HG02759 (cell line): ENCODE measurements around the gene DVL1.

Experiments
- ATAC-seq: cut with Tn5 transposase; IDR thresholded peaks from one replicate; pipeline ENCODE4 v1.9.1; 2021; ENCODE audit warnings: mild to moderate bottlenecking, moderate library complexity; ENCODE audit not compliant: unreplicated experiment

DVL1 gene

DNA sequence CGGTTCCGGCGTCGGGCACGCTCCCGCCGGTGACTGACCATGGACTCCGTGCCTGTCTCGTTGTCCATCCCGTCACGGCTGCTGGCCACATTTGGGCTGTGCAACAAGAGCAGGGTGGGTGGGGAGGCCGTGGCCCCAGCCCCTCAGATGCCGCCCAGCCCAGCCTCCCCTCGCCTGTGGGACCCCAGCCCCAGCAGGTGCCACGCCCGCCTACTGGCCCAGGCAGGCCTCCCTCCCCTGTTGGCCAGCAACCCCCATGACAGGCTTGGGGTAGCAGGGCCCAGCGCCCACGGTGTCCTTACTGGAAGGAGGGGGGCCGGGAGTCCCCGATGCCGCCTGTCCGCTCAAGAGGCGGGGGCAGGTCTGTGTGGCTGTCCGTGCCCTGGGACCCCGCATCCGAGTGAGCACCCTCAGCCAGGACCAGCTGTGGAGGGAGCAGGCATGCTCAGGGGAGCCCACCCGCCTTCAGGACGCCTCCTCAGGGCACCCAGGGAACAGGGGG is 7.1 kb downstream of the DVL1 start:
- no peak for ATAC-seq

DNA sequence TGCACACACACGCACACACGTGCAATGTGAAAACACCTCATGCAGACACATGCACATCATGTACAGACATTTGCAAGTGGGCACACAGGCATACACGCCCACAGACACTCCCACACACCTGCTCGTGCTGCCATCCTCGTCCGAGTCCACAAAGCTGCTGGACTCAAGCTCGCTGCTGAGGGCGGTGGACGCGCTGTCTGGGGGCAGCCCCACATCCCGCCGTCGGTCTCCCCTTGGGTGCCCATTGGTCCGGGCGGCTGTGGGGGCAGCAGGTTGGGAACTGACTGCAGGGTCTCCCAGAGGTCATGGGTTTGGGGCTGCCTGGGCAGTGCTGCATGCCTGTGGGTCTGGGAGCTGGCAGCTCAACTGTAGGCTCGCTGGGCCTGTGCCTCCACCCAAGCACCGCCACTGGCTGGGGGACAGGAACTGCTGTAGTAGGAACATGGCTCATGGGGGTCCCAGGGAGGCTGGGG is 7.6 kb downstream of the DVL1 start:
- ATAC-seq, result no peak

- no peak for ATAC-seq
Observed at GRCh38 chr1:1340791-1341548, 8.2 kb downstream of the DVL1 start.

DNA sequence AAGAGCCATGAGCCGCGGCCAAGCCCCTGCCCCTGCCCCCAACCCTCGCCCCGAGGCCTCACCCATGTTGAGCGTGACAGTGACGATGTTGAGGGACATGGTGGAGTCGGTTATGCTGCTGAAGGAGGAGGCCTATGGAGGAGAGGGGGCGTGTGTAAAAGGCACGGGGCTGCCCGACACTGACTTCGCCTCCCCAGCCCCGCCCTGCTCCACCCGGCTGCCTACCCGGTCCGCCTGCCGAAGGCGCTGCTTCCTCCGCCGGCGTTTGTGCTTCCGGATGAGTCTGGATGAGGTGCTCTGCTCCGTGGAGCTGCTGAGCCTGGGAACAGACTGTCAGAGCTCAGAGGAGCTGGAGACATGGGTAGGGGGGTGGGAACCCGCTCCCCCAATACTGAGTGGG is 9.0 kb downstream of the DVL1 start:
- ATAC-seq, result no peak

- no peak for ATAC-seq
Observed at GRCh38 chr1:1338278-1338677, 10.9 kb downstream of the DVL1 start.

DNA sequence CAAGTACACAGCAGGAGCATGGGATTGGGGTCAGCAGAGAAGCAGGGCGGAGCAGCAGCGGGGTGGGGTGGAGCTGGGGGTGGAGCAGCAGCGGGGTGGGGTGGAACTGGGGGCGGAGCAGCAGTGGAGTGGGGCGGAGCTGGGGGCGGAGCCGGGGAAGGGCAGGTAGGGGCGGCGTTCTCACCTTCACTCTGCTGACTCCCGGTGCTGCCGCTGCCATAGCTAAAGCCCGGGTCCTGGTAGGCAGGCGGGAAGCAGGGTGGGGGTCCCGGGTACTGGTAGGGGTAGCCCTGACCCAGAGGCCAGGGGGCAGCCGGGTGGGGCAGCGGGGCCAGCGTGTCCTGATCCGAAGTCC is 11.4 kb downstream of the DVL1 start:
- no peak for ATAC-seq

- no peak for ATAC-seq
Observed at GRCh38 chr1:1336931-1337792, 12.1 kb downstream of the DVL1 start.

GRCh38 chr1:1336446-1336845 is 12.8 kb downstream of the DVL1 start:
- no peak for ATAC-seq

GRCh38 chr1:1335792-1336248 is 13.4 kb downstream of the DVL1 start:
- no peak for ATAC-seq

DNA sequence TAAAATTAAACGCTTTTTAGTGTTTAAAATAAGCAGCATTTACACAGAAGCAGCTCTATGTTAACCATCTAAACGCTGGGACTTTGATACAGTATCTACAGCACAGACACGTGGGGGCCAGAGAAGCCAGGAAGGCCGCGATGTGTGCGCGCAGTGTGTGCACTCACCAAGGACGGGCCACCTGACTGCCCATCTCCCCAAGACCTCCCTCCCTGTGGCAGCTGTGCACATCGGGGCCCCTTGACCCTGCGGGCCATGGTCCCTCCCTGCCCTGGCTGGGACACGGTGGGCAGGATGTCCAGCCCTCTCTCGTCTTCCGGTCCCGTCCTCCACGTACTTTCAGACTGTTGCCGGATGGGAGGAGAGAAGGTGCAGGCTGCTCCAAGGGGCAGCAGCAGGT is 13.9 kb downstream of the DVL1 start:
- ATAC-seq, result no peak

DNA sequence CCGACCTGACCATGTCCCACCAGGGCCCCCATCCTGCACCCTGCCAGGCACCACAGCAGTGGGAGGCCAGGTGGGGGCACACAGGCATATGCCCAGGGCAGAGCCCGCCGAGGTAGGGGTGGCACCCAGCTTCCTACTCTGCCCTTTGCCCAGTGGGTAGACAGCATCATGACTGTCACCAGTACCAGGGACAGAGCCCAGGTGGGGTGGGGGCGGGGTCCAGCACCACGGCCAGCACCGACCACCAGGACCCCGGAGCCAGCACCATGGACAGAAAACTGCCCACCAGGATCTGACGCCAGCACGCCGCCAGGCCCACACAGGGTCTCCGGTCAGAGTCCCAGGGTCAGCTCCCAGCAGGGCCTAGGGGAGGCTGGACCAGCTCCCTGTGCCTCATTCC is 14.4 kb downstream of the DVL1 start:
- no peak for ATAC-seq

DNA sequence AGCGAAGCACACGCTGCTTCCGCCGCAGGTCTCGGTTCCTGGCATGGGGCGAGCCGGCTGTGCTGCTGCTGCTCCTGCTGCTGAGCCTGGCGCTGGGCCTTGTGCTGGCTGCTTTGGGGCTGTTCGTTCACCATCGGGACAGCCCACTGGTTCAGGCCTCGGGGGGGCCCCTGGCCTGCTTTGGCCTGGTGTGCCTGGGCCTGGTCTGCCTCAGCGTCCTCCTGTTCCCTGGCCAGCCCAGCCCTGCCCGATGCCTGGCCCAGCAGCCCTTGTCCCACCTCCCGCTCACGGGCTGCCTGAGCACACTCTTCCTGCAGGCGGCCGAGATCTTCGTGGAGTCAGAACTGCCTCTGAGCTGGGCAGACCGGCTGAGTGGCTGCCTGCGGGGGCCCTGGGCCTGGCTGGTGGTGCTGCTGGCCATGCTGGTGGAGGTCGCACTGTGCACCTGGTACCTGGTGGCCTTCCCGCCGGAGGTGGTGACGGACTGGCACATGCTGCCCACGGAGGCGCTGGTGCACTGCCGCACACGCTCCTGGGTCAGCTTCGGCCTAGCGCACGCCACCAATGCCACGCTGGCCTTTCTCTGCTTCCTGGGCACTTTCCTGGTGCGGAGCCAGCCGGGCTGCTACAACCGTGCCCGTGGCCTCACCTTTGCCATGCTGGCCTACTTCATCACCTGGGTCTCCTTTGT is 15.5 kb downstream of the DVL1 start:
- no peak for ATAC-seq

GRCh38 chr1:1332774-1333480 is 16.3 kb downstream of the DVL1 start:
- ATAC-seq, result no peak

DNA sequence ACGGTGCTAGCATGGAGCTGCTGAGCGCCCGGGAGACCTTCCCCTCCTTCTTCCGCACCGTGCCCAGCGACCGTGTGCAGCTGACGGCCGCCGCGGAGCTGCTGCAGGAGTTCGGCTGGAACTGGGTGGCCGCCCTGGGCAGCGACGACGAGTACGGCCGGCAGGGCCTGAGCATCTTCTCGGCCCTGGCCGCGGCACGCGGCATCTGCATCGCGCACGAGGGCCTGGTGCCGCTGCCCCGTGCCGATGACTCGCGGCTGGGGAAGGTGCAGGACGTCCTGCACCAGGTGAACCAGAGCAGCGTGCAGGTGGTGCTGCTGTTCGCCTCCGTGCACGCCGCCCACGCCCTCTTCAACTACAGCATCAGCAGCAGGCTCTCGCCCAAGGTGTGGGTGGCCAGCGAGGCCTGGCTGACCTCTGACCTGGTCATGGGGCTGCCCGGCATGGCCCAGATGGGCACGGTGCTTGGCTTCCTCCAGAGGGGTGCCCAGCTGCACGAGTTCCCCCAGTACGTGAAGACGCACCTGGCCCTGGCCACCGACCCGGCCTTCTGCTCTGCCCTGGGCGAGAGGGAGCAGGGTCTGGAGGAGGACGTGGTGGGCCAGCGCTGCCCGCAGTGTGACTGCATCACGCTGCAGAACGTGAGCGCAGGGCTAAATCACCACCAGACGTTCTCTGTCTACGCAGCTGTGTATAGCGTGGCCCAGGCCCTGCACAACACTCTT is 17.0 kb downstream of the DVL1 start:
- ATAC-seq, result no peak

DNA sequence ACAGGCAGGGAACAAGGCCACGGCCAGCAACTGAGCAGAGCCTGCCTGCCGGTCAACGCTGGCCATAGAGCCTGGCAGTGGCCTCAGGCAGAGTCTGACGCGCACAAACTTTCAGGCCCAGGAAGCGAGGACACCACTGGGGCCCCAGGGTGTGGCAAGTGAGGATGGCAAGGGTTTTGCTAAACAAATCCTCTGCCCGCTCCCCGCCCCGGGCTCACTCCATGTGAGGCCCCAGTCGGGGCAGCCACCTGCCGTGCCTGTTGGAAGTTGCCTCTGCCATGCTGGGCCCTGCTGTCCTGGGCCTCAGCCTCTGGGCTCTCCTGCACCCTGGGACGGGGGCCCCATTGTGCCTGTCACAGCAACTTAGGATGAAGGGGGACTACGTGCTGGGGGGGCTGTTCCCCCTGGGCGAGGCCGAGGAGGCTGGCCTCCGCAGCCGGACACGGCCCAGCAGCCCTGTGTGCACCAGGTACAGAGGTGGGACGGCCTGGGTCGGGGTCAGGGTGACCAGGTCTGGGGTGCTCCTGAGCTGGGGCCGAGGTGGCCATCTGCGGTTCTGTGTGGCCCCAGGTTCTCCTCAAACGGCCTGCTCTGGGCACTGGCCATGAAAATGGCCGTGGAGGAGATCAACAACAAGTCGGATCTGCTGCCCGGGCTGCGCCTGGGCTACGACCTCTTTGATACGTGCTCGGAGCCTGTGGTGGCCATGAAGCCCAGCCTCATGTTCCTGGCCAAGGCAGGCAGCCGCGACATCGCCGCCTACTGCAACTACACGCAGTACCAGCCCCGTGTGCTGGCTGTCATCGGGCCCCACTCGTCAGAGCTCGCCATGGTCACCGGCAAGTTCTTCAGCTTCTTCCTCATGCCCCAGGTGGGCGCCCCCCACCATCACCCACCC is 17.9 kb downstream of the DVL1 start, which contains the start of gene TAS1R3:
Gene TAS1R3 (plus strand): TSS at position 213 of the 898 bp plus-strand sequence. CDS start 66 bp downstream, at position 279.
- ATAC-seq, result no peak

GRCh38 chr1:1330366-1331067 is 18.7 kb downstream of the DVL1 start:
- ATAC-seq, result no peak

- no peak for ATAC-seq
Observed at GRCh38 chr1:1329304-1330210, 19.7 kb downstream of the DVL1 start.
